Activated T-cell treated with anti-CD3 and anti-CD28 coated beads for 24 hours (primary cell): ENCODE results near the gene BIN1.

ENCODE experiments used
- DNase-seq: peaks from one replicate; pipeline ENCODE4 v3.0.0-alpha.2; 2020; ENCODE audit warnings: low read depth

BIN1 gene

DNA sequence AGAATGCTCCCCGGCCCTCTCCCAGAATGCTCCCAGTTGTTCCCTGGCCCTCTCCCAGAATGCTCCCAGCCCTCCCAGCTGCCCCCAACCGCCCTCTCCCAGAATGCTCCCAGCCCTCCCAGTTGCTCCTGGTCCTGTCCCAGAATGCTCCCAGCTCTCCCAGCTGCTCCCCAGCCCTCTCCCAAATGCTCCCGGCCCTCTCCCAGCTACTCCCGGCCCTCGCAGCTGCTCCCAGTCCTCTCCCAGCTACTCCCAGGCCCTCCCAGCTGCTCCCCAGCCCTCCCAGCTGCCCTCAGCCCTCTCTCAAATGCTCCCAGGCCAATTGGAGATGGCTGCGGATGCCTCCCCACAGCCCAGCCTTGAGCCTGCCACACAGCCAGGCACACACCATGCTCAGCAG, 31.1 kb downstream of the BIN1 start:
- DNase-seq, result no peak

DNA sequence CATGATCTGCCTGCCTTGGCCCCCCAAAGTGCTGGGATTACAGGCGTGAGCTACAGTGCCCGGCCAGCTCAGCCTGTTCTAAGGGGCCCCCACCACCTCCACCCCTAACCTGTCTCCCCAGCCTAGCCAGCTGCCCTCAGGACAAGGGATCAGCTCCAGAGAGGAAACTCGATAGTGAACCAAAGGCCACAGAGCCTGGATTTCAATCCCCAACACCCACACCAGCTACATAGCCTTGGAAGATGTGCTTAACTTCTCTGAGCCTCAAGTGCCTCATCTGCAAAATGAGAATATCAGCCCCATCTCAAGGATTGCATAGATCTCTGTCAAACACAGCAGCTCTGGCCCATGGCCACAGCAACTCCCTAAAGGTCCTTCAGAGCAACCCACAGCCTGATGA, 32.0 kb downstream of the BIN1 start:
- DNase-seq, result no peak

DNA sequence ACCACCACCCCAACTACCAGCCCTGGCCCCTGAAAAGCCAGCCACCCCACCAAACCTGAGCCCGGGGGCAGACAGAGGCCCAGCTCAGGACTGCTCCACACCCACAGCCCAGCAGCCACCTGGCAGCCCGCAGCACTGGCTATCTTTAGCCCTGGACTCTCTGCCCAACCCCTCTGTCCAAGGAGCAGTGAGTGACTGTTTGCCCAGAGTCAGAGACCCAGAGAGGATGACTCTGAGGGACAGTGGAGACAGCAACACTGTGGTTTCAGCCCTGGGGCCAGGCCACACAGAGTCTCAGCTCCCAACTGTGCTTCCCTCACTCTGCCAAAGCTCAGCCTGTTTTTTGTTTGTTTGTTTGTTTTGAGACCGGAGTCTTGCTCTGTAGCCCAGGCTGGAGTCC, 32.6 kb downstream of the BIN1 start:
- no peak for DNase-seq

DNA sequence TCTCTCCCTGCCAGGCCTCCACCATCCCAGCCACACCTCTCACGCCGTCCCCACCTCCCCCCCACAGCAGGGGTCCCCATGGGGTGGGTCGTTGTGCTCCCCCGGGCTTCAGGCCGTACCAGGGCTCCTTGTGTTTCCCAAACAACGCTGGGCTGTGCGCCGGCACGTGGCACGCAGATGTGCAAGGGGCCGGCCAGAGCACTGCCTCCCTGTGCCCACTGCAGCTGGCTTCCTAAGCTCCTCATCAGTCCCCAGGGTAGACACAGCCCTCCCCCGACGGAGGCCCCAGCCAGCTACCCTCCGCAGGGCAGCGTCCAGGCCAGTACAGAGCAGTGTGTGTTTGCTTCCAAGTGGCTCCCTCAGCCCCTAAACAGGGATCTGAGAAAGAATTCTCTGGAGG, 34.0 kb downstream of the BIN1 start:
- no peak for DNase-seq

DNA sequence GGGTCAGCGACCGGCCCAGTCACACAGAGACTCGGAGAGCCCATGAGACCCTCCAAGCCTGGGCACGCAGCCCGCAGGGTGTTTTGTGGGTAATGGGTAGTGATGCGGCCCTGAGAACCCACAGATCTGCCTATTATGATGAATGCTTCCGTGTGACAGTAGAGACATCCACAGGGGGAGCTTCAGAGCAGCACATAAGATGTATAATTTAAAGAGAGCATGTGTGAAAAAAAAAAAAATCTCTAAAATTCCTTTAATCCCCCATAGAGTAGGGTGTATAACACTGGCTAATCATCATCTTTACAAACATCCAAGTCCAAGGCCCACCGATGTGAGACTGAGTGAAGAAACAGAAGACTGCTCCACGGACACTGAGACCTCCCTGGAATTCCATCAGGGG, 34.6 kb downstream of the BIN1 start:
- no peak for DNase-seq

DNA sequence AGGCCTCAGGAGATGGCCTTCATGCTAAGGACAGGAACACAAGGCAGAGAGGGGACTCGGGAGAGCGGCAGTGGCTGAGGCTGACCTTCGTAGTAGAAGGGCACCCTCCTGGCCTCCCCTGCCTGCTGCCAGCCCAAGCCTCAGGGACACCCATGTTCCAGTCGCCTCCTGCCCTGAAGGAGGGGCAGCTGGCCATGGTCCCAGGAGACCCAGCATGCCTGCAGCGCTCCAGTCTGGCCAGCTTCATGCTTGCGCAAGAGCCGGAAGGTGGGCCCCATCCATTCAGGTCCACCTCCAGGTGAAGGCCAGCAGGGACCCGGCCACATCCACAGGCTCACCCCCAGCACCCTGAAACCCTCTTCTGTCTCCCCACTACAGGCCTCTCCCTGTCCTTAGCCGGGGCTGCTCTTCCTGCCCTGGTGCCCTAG, 35.0 kb downstream of the BIN1 start:
- DNase-seq, result no peak

DNA sequence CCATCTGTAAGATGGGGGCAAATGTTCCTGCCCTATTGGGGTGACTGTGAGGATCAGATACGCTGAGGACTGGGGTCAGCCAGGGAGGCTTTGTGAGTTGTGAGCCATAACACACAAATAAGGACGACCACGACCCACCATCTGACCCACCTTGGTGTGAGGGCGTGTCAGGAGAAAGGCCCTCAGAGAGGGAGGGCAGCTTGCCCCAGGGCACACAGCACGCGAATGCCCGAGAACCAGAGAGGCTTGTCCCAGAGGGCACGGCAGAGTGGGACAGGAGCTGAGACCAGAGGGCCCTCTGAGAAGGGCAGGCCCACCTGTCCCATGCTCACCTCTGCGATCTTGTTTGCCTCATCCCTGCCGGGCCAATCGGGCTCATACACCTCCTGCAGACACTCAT, 36.7 kb downstream of the BIN1 start:
- no peak for DNase-seq

DNA sequence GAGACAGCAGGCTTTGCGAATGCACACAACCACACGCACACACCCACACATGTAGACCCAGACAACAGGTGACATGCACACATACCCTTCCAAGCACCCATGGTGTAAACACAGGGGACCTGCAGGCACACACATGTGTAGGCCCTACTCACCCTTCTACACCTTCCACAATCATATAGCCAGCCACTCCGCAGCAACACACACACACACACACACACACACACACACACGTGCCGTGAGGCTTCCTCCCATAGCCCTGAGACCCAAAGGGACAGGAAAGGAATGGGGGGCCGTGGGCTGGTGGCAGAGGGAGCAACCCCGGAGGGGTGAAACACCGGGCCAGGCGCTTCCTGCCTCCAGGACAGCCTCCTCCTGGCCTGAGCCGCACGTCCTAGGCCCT, 37.4 kb downstream of the BIN1 start:
- DNase-seq, result no peak

DNA sequence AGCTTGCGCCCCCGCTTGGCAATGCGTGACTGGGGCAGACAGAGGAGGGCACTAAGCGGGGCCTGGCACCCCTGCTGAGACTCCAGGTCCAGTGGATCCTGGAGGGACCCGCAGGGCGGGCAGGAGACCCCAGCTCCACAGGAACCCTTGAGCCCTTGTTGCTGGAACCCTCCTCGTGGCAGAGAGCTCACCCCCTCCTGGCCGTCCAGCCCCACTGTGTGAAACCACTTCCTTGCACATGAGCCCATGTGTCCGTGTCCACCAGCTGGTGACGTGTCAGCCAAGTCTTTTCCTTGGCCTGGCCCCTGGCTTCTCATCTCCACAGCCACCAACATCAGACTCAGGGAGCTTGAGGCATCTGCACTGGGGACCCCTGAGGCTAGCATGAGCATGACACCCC, 38.0 kb downstream of the BIN1 start:
- no peak for DNase-seq

DNA sequence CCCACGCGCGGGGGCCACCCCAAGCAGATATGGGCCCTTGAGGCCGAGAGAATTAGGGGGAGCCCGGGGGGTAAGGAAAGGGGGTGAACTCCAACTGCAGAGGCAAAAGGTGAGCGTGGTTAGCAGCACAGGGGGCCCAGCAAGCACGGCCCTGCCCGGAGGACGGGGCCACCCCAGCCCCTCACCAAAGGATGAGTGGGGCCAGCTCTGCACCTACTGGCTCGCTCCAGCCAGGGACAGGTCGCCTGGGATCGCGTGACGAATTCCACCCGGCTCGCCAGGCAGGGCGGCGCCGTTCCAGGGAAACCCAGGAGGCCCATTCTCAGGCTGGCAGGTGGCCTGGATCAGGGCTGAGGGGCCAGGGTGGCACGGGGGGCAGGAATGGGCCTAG, 38.6 kb downstream of the BIN1 start:
- no peak for DNase-seq

DNA sequence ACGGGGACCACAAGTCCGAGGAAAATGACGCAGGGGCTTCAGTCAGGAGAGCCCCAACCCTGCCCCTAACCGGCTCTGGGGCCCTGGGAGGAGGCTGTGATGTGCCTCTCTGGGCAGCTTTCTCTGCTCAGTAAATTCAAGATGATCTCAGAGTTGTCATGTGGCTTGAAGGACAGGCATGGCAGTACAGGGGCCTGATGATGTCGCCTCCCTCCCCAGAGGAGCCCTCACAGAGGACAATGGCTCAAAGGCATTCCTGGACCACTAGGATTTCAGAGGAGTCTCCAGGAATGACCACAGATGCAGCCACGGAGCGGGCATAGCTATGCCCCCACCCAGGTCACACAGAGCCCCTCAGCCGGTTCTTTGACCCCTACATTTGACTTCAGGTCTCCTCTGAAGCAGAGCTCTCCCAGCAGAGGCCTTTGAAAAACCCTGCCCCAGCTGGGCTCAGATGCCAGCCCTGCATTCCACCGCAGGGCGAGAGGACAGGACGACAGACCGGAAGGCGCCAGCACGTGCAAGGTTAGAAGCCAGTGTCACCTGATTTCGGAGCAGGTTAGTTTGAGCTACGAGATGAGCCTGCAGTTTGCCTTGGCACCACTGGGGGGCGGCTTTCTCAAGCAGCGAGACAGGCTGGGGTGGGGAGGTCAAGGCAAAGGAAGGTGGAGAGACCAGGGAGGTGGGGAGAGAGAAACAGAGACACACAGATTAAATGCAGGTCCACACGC, 39.2 kb downstream of the BIN1 start:
- DNase-seq, result peak; percentile 60

DNA sequence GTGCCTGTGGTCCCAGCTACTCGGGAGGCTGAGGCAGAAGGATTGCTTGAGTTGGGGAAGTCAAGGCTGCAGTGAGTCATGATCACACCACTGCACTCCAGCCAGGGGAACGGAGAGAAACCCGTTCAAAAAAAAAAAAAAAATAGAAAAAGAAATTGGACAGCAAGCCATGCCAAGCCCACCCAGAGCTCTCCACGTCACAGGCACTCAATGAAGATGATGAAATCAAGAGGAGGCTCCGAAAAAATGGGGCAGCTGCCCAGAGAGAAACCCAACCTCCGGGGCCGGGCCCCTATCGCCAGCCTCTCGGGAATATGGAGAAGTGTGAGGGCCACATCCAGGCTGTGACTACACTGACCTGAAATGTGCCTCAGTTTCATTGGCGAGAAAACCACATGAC, 40.0 kb downstream of the BIN1 start:
- DNase-seq, result no peak

DNA sequence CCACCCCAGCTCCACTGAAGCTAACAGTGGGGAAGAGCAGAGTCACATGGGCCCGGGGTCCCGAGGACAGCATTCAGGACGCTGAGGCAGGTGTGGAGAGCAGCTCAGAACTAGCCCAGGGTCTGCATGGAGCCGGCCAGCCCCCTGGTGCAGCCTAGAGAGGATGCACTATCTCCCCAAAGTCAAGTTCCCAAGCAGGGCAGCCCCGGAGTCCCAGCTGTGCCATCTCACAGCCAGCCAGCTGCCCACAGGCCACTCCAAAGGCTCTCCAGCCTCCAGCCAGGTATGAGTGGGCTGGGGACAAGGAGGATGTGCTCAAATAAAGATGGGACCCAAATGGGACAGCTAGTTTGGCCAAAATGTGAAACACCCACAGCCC, 41.0 kb downstream of the BIN1 start:
- no peak for DNase-seq

DNA sequence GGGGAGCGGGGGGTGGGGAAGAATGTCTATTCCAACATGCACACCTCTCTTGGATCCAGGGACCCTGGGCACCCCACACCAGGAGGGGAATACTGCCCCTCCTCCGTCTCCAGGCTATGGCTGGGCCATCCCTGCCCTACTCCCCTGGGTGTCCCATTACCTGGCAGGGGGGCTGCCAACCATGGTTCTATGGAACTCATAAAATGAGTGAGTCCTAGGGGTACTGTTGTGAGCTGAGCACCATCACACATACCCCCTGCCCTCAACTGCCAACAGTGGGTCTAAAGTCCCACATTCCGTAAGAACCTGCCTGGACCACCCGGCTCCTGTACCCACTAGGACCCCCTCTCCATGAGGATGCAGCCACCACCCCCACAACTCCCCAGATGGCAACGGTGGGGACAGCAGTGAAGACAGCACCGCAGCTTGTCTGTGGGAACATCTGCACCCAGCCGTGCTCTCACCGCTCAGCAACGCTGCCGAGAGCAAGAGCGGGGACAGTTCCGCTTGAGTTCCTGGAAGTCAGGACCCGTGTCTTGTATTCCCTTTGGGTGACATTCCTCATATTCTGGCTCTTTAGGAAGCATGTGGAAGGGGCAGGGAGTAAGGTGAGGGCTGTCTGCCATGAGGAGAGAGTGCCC, 41.5 kb downstream of the BIN1 start:
- no peak for DNase-seq

DNA sequence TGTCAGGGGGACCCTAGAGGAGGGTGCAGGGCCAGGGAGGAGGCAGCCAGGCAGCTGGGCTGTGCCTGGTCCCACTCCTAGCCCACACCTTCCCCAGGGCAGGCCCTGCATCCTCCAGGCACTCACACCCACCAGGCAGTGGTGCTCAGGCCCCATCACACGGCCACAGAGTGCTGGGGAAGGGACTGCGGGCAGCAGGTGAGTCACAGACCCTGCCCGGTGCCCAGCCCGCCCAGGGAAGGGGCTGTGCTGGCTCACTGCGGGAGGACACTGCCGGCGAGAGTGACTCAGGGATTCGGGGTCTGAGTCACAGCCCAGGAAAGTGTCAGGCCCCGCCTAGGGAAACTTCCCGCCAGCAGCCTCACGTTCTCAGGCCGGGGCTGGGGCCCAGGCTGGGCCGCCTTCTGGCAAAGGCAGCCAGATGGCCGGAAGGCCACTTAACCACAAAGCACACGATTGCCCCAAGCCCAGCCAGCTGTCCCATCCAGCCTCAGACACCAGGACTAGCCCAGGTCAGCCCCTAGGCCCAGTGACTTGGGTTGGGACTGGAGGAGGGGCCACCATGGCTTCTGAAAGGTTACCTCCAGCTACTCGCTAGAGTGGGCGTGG, 42.2 kb downstream of the BIN1 start:
- peak; percentile 74 for DNase-seq

DNA sequence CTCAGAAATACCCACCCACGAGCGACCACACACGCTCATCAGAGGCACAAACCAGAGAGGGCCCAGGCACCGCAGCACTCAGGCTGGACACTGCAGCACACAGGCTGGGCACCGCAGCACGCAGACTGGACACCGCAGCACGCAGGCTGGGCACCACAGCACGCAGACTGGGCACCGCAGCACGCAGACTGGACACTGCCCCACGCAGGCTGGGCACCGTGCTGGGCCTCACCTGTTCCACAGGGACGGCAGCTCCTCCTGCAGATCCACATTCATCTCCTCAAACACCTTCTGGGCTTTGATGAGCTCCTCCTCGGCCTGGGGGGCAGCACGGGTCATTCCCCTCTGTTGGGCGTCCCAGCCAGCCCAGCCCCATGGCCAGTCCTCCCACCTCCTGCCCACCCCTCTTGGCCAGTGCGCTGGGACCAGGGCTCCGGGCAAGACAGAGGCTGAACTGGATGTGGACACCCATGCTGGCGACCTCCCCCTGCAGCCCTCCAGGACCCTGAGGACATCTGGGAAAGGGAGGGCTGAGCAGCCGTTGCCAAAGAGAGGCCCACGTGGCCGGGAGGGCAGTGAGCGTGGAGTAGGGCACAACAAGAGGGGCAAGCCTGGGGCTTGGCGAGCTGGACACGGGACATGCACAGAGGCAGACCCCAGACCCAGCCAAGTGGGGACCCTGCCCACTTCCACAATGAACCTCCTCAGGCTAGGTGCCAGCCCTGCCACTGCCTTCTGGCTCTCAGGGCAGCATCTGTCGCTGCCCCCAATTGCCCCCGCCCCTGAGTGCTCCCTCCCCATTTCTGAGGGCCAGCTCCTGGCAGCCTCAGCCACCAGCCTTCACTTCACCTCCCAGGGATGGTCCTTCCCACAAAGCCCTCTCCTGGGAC, 43.0 kb downstream of the BIN1 start:
- no peak for DNase-seq

DNA sequence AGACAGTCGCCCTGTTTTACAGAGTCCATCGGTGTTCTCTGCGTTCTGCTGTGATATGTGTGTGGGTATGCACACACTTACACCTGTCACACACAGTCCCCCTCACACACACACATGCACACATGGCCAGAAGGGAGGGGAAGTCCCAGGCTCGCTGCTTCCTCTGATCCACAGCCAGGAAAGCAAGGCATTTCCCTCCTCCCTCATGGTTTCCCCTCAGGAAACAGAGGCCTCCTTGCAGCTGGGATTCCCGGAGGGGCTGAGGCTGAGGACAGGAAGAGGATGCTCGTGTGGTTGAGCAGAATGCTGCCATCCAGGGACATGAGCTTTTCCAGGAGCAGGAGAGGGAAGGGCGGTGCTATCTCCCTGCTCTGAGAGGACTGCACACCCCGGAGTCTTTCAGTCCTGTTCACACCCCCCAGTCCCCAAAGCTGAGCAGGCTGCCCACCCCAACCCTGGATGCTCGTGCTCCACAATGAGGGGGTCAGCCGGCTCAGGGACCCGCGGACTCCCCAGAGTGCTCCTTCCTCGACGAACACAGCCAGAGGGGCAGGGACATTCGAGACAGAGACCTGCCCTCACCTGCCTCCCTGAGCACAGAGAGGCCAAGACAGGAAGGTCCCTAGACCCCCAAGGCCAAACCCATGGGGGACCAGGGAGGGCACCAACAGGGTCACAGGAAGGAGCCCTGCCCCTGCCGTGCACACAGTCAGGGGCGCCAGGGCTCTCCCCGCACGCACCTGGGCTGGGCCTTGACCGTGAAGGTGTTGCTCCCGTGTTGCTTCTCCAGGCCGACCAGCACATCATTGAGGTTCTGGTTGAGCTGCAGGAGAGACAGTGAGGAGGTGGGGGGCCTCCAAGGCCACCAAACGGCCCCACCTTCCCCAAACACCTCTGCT, 45.3 kb downstream of the BIN1 start:
- DNase-seq, result no peak

DNA sequence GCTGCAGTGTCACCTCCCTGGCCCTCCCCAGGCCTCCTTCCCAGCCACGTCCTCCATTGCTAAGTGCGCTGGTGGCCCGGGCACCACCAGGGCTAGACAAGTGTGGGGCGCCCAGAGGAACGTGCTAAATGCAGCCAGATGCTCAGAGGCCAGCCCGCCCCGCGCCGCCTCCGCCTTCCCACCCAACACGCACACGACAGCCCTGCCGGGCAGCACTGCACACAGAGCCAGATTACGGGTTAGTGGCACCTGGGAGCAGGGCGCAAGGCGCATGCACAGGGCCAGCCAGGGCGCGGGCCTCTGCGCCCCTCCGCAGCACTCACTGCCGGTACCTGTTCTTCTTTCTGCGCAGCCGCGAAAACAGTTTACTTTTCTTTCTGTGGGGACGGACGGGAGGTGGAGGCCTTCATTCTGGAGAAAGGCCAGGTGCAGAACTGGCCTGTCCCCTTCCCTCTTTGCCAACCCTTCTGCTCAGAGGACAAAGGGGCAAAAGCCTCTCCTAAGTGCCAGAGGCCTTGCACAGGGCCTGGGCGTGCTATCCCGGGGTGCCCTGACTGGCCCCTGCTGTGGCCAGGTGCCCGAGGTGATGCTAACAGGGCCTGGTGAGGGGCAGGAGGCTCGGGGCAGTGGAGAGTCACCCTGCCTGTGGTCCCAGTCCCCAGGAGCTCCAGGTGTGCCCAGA, 46.5 kb downstream of the BIN1 start:
- DNase-seq, result no peak

DNA sequence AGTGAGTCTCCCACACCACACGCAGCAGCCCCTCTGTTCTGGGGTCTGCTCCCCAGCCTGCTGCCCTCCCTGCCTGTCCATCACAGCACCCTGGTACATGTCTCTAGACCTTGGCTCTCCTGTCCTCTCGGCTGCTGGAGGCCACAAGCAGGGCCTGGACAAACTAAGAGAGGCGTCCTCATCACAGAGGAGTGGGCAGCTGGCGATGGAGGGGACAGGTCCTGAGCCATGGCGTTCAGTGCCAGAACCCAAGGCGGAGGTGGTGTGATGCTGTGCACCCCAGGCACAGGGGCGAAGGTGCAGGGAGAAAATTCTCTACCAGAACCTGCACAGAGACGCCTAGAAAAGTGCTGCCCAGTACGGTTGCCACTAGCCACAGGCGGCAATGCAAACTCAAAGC, 47.4 kb downstream of the BIN1 start:
- no peak for DNase-seq

DNA sequence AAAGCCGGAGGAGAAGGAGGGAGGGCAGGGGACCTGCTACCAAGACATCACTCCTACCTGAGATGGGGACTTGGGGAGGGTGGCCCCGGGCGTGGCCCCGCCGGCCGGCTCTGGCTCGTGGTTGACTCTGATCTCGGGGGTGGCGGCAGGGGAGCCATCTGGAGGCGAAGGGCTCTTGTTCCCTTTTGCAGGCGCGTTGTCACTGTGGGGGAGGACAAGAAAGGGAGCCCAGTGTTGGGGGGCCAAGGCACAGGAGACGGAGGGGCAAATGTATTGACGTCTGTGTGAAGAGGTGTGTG, 48.1 kb downstream of the BIN1 start:
- no peak for DNase-seq

DNA sequence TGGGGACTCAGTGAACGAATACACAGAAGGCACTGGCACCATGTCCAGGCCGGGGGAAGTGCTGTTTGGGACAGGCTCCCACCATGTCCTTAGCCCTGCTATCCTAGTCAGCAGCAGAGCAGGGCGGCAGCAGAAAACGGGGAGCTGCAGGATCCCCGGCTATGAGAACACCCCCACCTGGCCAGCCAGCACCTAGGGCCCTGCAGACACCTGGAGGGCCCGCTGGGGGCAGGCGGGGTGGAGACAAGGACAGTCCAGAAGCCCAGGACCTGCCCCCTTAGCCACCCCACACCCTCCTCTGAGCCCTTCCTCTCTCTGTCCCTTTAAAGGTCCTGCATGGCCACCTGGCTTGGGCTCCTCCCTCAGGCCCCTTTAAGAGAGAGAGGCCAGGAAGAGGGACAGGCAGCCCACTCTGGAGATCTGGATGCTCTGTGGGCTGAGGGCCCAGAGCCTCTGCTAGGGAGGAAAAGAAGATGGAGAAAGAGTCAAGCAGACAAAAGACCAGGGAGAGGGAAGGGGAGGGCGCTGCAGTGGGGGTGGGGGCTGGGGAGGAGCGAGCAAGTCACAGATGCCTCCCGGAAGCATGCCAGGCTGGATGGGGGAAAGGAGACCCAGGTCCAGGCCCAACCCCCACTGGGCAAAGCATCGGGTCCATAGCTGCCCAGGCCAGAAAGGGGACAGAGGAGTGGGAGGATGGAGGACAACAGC, 48.6 kb downstream of the BIN1 start:
- no peak for DNase-seq
